GM18873 (cell line): Measurements from ENCODE around the gene RAB30.
A peak's percentile ranks its signal among the peaks of the same experiment; 100 is the strongest.

Source experiments
- ATAC-seq: cut with Tn5 transposase; IDR thresholded peaks from one replicate; pipeline ENCODE4 v1.9.1; 2021; ENCODE audit warnings: mild to moderate bottlenecking, moderate library complexity, moderate number of reproducible peaks; ENCODE audit not compliant: unreplicated experiment, low FRiP score

The RAB30 gene

GRCh38 chr11:83071567-83072349, at the start of gene RAB30:
Gene RAB30, minus strand, starts transcription at chr11:83071897. Its CDS starts 74,581 bp downstream, at chr11:82997316.
- ATAC-seq: peak; percentile 97

GRCh38 chr11:83120327-83120726, 48.6 kb upstream of the RAB30 start:
- no peak for ATAC-seq

- no peak for ATAC-seq
Observed at GRCh38 chr11:83119216-83119615, 47.5 kb upstream of the RAB30 start.

- no peak for ATAC-seq
Observed at GRCh38 chr11:83118814-83119213, 47.1 kb upstream of the RAB30 start.

- ATAC-seq: no peak
Observed at GRCh38 chr11:83116015-83116641, 44.4 kb upstream of the RAB30 start.

GRCh38 chr11:83115551-83115950, 43.9 kb upstream of the RAB30 start:
- ATAC-seq: no peak

GRCh38 chr11:83115026-83115425, 43.3 kb upstream of the RAB30 start:
- no peak for ATAC-seq

GRCh38 chr11:83112886-83113285, 41.2 kb upstream of the RAB30 start:
- ATAC-seq: no peak

GRCh38 chr11:83105168-83105567, 33.5 kb upstream of the RAB30 start:
- ATAC-seq: no peak

GRCh38 chr11:83102834-83103233, 31.1 kb upstream of the RAB30 start:
- ATAC-seq: no peak

GRCh38 chr11:83097429-83098075, 25.9 kb upstream of the RAB30 start:
- no peak for ATAC-seq

- ATAC-seq: no peak
Observed at GRCh38 chr11:83093634-83094033, 21.9 kb upstream of the RAB30 start.

GRCh38 chr11:83092488-83093384, 21.0 kb upstream of the RAB30 start:
- ATAC-seq: no peak

- no peak for ATAC-seq
Observed at GRCh38 chr11:83088965-83089364, 17.3 kb upstream of the RAB30 start.

- ATAC-seq: no peak
Observed at GRCh38 chr11:83087035-83087434, 15.3 kb upstream of the RAB30 start.

GRCh38 chr11:83079820-83080219, 8.1 kb upstream of the RAB30 start:
- ATAC-seq: no peak

GRCh38 chr11:83078269-83078668, 6.6 kb upstream of the RAB30 start:
- no peak for ATAC-seq

GRCh38 chr11:83073884-83074283, 2.2 kb upstream of the RAB30 start:
- ATAC-seq: no peak

- no peak for ATAC-seq
Observed at GRCh38 chr11:83073258-83073657, 1.6 kb upstream of the RAB30 start.
